Kidney epithelial cell (primary cell): Measurements from ENCODE around the gene PPP1R16B. TPM values are rescaled to one million over a fixed set of nuclear protein-coding genes. Genes with fewer than 3 reads are reported as not detected.
"Not testable (repeated sequence)": the region's sequence is repeated elsewhere in the genome, so short reads cannot be mapped to it uniquely, and the experiment has no call there.

Source experiments
- DNase-seq: peaks from one replicate; pipeline ENCODE4 v3.0.0-alpha.2; 2010; ENCODE audit warnings: low read depth
- H3K27me3 ChIP-seq: 2 replicates; pipeline ENCODE4 v1.6.0; 2011; ENCODE audit warnings: low read length; ENCODE audit not compliant: control insufficient read depth, insufficient read depth
- H3K36me3 ChIP-seq: 2 replicates; pipeline ENCODE4 v1.5.1; 2011; ENCODE audit warnings: low read length; ENCODE audit not compliant: control insufficient read depth, insufficient read depth
- H3K4me3 ChIP-seq: 2 replicates; pipeline ENCODE4 v1.5.1; 2011; ENCODE audit warnings: low read depth, mild to moderate bottlenecking, control low read depth, low read length
- CTCF ChIP-seq: IDR thresholded peaks from 2 replicates; pipeline ENCODE4 v1.5.1; 2011; ENCODE audit warnings: mild to moderate bottlenecking, moderate library complexity, low read length, control low read depth, inconsistent platforms; ENCODE audit not compliant: insufficient read depth, poor library complexity, severe bottlenecking
- total RNA-seq: library from RNA; depleted of rRNA; stranded (reverse); fragments of >200 nt; gene quantifications from 2 replicates; pipeline ENCODE4 v1.2.3, GENCODE V29; 2015

PPP1R16B gene
- total RNA-seq, 1 donor from 2014 or later = 0.13 TPM

GRCh38 chr20:38957235-38957876 is 151.9 kb downstream of the PPP1R16B start:
- no peaks in the 10 kb centered on the region for H3K27me3 ChIP-seq
- H3K4me3 ChIP-seq = no peak overlapping the region
- no peak for DNase-seq
- no peaks in the 10 kb centered on the region for H3K36me3 ChIP-seq
- TF ChIP-seq CTCF = no peak

DNA sequence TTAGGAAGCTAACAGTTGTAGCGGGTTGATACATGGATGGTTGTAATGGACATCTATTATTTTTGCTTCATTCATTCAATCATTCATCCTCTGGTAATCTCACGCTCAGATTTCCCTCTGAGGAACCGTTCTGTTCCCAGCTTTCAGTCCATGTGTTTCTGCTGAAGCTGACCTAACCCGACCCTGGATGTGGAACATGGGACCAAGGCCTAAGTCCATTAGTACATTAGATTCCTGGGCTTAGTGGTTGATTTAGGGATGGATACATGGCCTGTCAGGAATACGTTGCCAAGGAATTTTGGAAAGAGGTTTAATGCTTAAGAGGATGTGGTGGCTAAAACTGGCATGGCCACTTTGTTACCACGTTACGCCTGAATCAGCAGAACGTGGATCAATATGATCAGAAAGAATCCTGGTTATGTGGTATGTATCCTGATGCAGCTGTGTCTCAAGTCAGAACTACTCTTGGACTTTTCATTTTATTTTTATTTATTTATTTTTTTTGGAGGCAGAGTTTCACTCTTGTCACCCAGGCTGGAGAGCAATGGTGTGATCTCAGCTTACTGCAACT is 152.5 kb downstream of the PPP1R16B start:
- DNase-seq = no peak
- TF ChIP-seq CTCF = no peak
- Histone ChIP-seq H3K27me3 (no peaks in the 10 kb centered on the region), H3K36me3 (no peaks in the 10 kb centered on the region), H3K4me3 (no peak overlapping the region)

DNA sequence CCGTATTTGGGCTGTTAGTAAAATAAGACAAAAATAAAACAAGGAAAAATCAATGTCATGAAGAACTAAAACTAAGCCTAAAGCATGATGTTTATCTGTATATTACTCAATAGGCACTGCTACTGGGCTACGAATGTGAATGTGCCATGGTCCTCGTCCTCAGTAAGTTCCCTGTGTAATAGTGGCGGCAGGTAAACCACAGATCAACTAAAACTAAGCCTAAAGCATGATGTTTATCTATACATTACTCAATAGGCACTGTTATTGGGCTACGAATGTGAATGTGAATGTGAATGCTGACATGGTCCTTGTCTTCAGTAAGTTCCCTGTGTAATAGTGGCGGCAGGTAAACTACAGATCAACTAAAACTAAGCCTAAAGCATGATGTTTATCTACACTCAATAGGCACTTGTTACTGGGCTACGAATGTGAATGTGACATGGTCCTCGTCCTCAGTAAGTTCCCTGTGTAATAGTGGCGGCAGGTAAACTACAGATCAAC is 154.7 kb downstream of the PPP1R16B start:
- DNase-seq = not testable (repeated sequence)

DNA sequence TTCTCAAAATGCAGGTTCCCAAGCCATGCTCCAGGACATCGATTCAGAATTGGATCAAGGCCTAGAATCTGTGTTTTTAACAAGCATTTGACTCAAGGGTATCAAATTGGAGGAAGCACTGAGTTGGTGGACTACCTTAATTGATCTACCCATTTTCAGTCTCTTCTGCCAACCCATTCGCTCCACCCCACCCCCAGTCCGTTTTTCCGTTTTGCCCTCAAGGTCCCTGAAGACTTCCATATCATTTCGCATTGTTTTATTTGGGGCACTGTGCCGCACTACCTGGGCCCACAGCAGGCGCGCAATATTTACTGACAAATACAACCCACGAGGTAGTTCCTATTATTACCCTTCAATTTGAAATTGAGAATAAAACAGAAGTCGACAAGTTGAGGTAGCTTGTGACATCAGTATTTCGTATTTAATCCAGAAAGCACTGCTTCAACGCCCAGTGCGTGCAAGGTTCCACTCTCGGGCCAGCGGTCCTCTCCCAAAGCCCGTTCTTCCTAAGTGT is 156.1 kb downstream of the PPP1R16B start:
- H3K36me3 ChIP-seq = no peaks in the 10 kb centered on the region
- TF ChIP-seq CTCF = no peak
- H3K4me3 ChIP-seq = peak overlapping the region; percentile 65
- no peak for DNase-seq
- H3K27me3 ChIP-seq = no peaks in the 10 kb centered on the region

More for the DNA sequence above, 154.7 kb downstream of the PPP1R16B start:
- not testable (repeated sequence) for H3K36me3 ChIP-seq, H3K27me3 ChIP-seq, H3K4me3 ChIP-seq

- peak; percentile 43 for TF ChIP-seq CTCF
- peak; percentile 75 for DNase-seq
- H3K4me3 ChIP-seq = peak within 1 kb of the TSS; percentile 65
Measured at GRCh38 chr20:38962044-38962927, 156.8 kb downstream of the PPP1R16B start, which contains the start of gene DHX35. Gene DHX35, plus strand, starts transcription at chr20:38962344. Its CDS starts 24 bp downstream, at chr20:38962368.

DNA sequence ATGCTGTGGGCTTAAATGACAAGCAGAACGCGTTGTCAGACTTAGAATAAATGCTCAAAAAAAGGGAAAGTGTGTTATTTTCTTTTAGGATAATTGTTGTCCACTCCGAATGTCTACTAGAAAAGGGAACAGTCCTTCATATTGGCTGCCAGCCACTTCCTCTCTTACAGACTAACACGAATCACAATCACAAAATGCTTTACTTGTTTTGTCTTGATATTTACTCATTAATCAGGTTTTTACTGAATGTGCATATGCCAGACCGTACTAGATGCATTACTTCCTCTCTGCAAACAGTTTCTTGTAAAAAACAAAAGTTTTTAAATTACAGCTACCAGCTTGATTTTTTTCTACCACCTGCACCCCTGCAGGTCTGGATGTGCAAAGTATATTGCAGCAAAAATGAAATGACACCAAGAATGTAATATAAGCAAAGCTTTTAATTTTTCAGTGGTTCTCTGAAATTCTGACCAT is 157.5 kb downstream of the PPP1R16B start:
- no peaks in the 10 kb centered on the region for H3K36me3 ChIP-seq
- H3K27me3 ChIP-seq = no peaks in the 10 kb centered on the region
- no peak for DNase-seq
- TF ChIP-seq CTCF = no peak
- peak overlapping the region; percentile 65 for H3K4me3 ChIP-seq

More at GRCh38 chr20:38962044-38962927, 156.8 kb downstream of the PPP1R16B start, which contains the start of gene DHX35:
- Histone ChIP-seq H3K27me3 (no peaks in the 10 kb centered on the region), H3K36me3 (no peaks in the 10 kb centered on the region)
